ENCODE data around the gene ADAM12.

DNA sequence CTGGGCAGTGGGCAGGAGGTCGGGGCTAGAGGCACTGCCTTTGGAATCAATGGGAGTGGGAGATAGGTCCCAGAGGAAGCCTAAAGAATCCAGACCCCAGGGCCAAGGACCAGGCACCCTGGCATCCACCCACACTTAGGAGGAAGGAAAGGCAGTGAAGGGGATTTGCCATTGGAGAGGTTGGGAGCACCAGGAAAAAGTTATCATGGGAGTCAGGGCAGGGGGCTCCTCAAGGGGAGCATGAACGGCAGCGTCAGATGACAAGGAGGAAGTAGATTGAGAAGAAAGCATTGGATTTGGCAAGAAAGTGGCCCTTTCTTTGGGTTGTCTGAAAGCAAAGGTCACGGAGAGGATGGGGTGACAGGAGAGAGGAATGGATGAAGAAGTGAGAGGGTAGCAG is 142.8 kb downstream of the ADAM12 start:
- TF ChIP-seq, protein P1, sequence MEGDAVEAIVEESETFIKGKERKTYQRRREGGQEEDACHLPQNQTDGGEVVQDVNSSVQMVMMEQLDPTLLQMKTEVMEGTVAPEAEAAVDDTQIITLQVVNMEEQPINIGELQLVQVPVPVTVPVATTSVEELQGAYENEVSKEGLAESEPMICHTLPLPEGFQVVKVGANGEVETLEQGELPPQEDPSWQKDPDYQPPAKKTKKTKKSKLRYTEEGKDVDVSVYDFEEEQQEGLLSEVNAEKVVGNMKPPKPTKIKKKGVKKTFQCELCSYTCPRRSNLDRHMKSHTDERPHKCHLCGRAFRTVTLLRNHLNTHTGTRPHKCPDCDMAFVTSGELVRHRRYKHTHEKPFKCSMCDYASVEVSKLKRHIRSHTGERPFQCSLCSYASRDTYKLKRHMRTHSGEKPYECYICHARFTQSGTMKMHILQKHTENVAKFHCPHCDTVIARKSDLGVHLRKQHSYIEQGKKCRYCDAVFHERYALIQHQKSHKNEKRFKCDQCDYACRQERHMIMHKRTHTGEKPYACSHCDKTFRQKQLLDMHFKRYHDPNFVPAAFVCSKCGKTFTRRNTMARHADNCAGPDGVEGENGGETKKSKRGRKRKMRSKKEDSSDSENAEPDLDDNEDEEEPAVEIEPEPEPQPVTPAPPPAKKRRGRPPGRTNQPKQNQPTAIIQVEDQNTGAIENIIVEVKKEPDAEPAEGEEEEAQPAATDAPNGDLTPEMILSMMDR (IDR thresholded peaks at IDR 0.05) = no peak
- TF ChIP-seq POLR2A (IDR thresholded peaks at IDR 0.05) (no peak), POLR2AphosphoS5 (IDR thresholded peaks at IDR 0.05) (no peak)

All from prostate gland (tissue), 2 donors.